ENCODE results near the gene MYCN. TPM values are rescaled to one million over a fixed set of nuclear protein-coding genes. Genes with fewer than 3 reads are reported as not detected.

Gene MYCN
- total RNA-seq, 2 experiments from 2014 or later, result 0.16 to 0.22 TPM

DNA sequence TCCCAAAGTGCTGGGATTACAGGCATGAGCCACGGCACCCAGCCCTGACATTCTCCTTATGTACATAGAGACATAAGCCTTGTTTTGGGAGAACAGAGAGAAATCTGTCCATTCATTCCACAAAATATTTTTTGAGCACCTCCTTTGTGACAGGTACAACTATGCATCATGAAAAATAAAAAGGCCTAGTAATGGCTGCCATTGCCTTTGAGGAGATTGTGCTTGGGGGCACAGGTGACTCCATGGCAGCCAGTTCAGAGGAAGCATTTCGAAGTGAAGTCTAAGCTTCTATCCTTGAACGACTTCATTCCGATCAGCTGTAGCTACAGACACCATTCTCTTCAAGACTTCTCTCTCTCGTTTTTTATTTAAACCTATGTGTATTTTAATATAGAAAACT, 10.5 kb upstream of the MYCN start:
- ATAC-seq, result no peak
- CTCF ChIA-PET, result interaction anchor here (0.6 to 0.7 kb wide), 2 partner anchors 10 kb away, joined by 3 read pairs; no protein-coding TSS in a partner anchor
- H3K36me3 Mint-ChIP-seq (ENCODE audit: low read depth), result no peaks in the 10 kb centered on the region
- H3K4me1 Mint-ChIP-seq (ENCODE audit: low read depth), result no peaks in the 10 kb centered on the region
- no peak overlapping the region for H3K27ac Mint-ChIP-seq
- H3K27me3 Mint-ChIP-seq, result peaks cover 1% of the 10 kb centered on the region
- H3K9me3 Mint-ChIP-seq, result no peaks in the 10 kb centered on the region
- no peak for DNase-seq
- TF ChIP-seq, protein P1, sequence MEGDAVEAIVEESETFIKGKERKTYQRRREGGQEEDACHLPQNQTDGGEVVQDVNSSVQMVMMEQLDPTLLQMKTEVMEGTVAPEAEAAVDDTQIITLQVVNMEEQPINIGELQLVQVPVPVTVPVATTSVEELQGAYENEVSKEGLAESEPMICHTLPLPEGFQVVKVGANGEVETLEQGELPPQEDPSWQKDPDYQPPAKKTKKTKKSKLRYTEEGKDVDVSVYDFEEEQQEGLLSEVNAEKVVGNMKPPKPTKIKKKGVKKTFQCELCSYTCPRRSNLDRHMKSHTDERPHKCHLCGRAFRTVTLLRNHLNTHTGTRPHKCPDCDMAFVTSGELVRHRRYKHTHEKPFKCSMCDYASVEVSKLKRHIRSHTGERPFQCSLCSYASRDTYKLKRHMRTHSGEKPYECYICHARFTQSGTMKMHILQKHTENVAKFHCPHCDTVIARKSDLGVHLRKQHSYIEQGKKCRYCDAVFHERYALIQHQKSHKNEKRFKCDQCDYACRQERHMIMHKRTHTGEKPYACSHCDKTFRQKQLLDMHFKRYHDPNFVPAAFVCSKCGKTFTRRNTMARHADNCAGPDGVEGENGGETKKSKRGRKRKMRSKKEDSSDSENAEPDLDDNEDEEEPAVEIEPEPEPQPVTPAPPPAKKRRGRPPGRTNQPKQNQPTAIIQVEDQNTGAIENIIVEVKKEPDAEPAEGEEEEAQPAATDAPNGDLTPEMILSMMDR (IDR thresholded peaks at IDR 0.05), result no peak
- no peak overlapping the region for H3K4me3 Mint-ChIP-seq
- POLR2A ChIA-PET, result no interaction called here
- intact Hi-C loops (cut with micrococcal nuclease), result no loop called here

DNA sequence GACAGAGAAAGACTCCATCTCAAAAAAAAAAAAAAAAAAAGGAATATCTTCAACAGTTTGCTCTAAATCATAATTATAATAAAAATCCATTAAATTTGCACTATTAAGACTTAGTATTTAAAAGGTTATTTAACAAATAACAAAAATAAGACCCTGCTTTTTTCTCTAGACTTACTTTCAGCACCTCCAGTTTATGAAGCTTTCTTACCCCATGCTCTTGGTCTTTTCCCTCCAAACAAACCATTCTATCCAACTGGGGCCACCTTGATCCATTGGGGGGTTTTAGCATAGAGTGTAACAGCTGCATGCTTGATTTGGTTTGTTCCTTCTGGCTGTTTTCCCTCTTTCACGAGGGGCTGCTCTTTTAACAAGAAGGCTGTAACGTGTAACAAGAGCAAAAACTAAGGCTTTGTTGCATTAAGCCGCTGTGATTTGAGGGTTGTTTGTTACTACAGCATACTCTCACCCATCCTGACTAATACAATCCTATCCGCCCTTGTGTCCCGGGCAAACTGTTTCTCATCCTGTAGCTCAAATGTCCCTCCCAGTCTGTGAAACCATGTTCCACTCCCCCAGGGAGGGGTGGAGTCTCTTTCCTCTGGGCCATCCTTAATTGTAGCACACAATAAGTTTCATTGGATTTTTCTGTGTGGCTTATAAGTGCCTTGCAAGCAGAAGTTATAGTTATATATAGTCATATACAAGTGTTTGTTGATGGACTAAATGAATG, 9.6 kb upstream of the MYCN start:
- H3K27ac Mint-ChIP-seq, result no peak overlapping the region
- no peaks in the 10 kb centered on the region for H3K9me3 Mint-ChIP-seq
- TF ChIP-seq, protein P1 (IDR thresholded peaks at IDR 0.05), result no peak
- no peaks in the 10 kb centered on the region for H3K4me1 Mint-ChIP-seq (ENCODE audit: low read depth)
- H3K36me3 Mint-ChIP-seq (ENCODE audit: low read depth), result no peaks in the 10 kb centered on the region
- no peak overlapping the region for H3K4me3 Mint-ChIP-seq
- CTCF ChIA-PET, result interaction anchor here (0.6 to 1.1 kb wide), 3 partner anchors 9 to 13 kb away, joined by 3 to 4 read pairs (median 3); no protein-coding TSS in a partner anchor
- DNase-seq (no peak), ATAC-seq (no peak)
- H3K27me3 Mint-ChIP-seq, result peaks cover 4% of the 10 kb centered on the region
- intact Hi-C loops (cut with micrococcal nuclease), result no loop called here
- POLR2A ChIA-PET, result no interaction called here

DNA sequence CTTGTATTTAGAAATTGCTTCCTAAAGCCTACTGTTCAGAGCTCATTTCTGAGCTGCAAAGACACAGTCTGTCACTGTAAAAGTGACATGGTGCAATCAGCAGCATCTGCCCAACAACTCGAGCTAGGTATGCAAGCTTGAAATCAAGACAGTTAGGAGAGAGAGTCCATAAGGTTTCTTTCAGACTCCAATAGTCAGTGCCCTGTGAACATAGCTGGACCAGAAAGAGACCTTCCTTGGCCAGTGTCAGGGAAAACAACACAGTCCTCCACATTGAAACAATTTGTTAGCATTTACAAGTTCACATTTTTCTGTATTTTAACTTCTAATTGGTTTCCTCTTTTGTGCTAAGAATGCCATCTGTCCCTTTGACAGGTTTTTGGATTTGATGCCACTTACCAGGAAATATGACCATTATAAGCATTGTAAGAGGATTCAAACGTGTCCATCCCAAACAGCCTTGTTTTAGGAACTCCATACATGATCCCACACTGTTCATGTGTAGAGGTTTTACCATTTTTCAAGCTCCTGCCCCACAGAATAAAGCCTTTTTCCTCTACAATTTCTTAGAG, 8.9 kb upstream of the MYCN start:
- Mint-ChIP-seq H3K9me3 (no peaks in the 10 kb centered on the region), H3K36me3 (ENCODE audit: low read depth) (no peaks in the 10 kb centered on the region), H3K27ac (no peak overlapping the region), H3K27me3 (peaks cover 4% of the 10 kb centered on the region), H3K4me3 (no peak overlapping the region), H3K4me1 (ENCODE audit: low read depth) (no peaks in the 10 kb centered on the region)
- CTCF ChIA-PET, result interaction anchor here (1.0 to 1.1 kb wide), 2 partner anchors 8 to 13 kb away, joined by 3 to 4 read pairs; no protein-coding TSS in a partner anchor
- DNase-seq, result no peak
- POLR2A ChIA-PET, result no interaction called here
- intact Hi-C loops (cut with micrococcal nuclease), result no loop called here
- TF ChIP-seq, protein P1 (IDR thresholded peaks at IDR 0.05), result no peak
- no peak for ATAC-seq

DNA sequence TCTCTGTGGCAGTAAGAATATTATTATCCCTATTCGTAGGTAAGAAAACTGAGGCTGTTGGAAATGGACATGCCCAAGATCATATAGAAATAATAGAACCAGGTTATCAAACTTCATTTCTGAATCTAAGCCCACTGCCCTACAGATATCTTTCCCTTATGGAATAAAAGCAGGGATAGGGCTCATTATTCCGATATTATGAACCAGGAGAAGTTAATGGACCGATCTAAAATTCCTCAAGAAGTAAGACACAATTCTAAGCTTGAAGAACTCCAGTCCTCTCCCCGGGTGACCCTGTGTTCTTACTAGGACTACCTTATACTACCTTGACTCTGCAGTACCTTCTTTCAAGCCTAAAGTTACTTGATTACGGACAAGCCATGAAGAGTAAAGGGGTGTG, 8.4 kb upstream of the MYCN start:
- intact Hi-C loops (cut with micrococcal nuclease), result no loop called here
- POLR2A ChIA-PET, result no interaction called here
- Mint-ChIP-seq H3K36me3 (ENCODE audit: low read depth) (no peaks in the 10 kb centered on the region), H3K9me3 (no peaks in the 10 kb centered on the region), H3K4me3 (no peak overlapping the region), H3K27ac (no peak overlapping the region), H3K27me3 (peaks cover 9% of the 10 kb centered on the region), H3K4me1 (ENCODE audit: low read depth) (no peaks in the 10 kb centered on the region)
- no peak for DNase-seq
- TF ChIP-seq, protein P1 (IDR thresholded peaks at IDR 0.05), result no peak
- CTCF ChIA-PET, result no interaction called here
- no peak for ATAC-seq
